Stromal cell of bone marrow (primary cell): ENCODE results near the gene FARS2.

Source experiments
- DNase-seq: peaks from one replicate; pipeline ENCODE4 v3.0.0-alpha.2; 2012; ENCODE audit warnings: low read depth

The FARS2 gene

GRCh38 chr6:5809450-5809849 lies 548.1 kb downstream of the FARS2 start:
- DNase-seq, result no peak

DNA sequence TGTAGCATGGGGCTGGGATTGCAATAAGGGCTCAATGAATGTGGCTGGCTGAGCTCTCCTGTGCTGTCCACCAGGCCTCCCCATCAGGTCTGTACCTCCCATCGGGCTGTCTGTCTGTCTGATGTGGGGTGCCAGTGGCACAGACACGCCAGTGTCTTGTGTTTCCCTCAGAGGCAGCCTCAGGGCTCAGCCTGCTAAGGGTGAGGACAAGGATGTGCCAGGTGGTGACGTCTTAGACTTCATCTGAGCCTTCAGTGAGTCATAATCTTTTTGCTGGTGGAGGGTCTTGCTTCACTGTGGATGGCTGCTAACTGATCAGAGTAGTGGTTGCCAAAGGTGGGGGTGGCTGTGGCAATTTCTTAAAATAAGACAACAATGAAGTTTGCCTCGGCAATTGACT lies 550.7 kb downstream of the FARS2 start:
- DNase-seq, result no peak

- no peak for DNase-seq
These were observed 552.3 kb downstream of the FARS2 start for GRCh38 chr6:5813625-5814027.

DNA sequence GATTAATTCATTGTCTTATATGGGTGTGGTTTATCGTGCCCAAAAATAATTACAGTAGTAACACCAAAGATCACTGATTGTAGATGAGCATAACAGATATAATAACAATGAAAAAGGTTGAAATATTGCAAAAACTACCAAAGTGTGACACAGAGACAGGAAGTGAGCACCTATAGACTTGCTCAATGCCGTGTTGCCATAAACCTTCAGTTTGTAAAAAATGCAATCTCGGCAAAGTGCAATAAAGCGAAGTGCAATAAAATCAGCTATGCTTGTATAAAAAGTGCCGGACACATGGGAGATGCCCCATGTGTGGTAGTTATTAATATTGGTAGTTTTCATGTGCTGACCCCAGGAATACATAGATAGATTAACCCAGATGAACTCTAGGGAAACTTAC lies 552.8 kb downstream of the FARS2 start:
- DNase-seq, result no peak

DNA sequence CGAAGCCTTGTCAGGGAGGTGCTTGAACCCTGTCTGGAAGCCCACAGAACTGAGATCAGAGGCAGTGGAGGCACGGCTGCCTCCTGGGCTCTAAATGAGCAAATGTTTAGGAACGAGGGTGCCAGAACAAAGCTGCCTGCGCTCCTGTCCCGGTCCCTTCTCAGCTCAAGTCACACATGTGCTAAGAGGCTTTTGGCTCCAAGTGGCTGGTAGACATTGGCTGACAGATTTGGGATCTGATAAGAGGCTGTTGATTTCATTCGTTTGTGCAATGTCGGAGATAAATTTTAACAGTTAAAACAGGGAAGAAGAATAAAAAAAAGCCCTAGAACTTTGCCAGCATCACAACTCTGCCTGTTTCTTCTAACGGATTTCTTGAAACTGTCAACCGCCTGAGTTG lies 553.6 kb downstream of the FARS2 start:
- DNase-seq, result no peak

- DNase-seq, result no peak
These were observed 556.6 kb downstream of the FARS2 start for GRCh38 chr6:5817869-5818268.

DNA sequence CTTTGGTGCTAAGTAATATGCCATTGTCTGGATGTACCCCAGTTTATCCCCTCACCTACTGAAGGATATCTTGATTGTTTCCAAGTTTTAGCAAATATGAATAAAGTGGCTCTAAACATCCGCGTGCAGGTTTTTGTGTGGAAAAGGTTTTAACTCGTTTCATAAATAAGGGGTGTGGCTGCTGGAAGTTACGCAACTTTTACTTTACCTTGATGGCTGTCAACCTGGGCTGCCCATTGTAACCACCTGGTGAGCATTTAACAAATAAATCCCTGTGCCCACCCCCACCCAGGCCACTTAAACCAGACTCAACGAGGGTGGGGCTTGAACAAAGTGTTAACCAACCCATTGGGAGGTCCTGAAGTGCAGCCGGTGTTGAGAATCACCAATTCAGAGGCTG lies 557.6 kb downstream of the FARS2 start:
- DNase-seq, result no peak
